ENCODE results near the gene GPATCH2L.

- TF ChIP-seq POLR2A (IDR thresholded peaks at IDR 0.05) (no peak), CTCF (IDR thresholded peaks at IDR 0.05) (no peak)
Observed at GRCh38 chr14:76252471-76252870, 100.7 kb downstream of the GPATCH2L start.
